Measurements from ENCODE around the gene PTPN11.
"Not testable (repeated sequence)": the region's sequence is repeated elsewhere in the genome, so short reads cannot be mapped to it uniquely, and the experiment has no call there.

Gene PTPN11

DNA sequence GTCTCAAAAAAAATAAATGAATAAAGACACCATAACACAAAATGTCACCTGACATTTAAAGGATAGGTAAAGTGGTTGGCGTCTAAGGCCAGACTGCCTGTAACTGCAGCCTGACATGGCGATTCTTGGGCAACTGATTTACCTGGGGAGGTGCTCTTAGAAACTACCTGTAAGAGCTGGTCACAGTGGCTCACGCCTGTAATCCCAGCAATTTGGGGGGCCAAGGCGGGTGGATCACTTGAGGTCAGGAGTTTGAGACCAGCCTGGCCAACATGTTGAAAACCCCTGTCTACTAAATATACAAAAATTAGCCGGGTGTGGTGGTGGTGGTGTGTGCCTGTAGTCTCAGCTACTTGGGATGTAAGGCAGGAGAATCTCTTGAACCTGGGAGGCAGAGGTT lies 17.7 kb upstream of the PTPN11 start:
- no peak overlapping the region for H3K4me3 ChIP-seq (ENCODE audit: low read length, poor library complexity, severe bottlenecking)
- H2AFZ ChIP-seq (ENCODE audit: low read length), result no peak overlapping the region
- no peak overlapping the region for H3K4me2 ChIP-seq (ENCODE audit: low read depth, low read length, poor library complexity, severe bottlenecking)
- peaks cover 7% of the 10 kb centered on the region for H3K4me1 ChIP-seq (ENCODE audit: insufficient read depth, low read length, poor library complexity, severe bottlenecking)
- peaks cover 9% of the 10 kb centered on the region for H3K79me2 ChIP-seq (ENCODE audit: insufficient read depth, low read length)
- TF ChIP-seq, protein P1, sequence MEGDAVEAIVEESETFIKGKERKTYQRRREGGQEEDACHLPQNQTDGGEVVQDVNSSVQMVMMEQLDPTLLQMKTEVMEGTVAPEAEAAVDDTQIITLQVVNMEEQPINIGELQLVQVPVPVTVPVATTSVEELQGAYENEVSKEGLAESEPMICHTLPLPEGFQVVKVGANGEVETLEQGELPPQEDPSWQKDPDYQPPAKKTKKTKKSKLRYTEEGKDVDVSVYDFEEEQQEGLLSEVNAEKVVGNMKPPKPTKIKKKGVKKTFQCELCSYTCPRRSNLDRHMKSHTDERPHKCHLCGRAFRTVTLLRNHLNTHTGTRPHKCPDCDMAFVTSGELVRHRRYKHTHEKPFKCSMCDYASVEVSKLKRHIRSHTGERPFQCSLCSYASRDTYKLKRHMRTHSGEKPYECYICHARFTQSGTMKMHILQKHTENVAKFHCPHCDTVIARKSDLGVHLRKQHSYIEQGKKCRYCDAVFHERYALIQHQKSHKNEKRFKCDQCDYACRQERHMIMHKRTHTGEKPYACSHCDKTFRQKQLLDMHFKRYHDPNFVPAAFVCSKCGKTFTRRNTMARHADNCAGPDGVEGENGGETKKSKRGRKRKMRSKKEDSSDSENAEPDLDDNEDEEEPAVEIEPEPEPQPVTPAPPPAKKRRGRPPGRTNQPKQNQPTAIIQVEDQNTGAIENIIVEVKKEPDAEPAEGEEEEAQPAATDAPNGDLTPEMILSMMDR (conservative IDR thresholded peaks at IDR 0.05; ENCODE audit: low read length), result no peak
- H4K20me1 ChIP-seq (ENCODE audit: insufficient read depth, low read length, poor library complexity, severe bottlenecking), result peaks cover 21% of the 10 kb centered on the region
- no peaks in the 10 kb centered on the region for H3K9me2 ChIP-seq (replicated peaks; ENCODE audit: low read depth, low read length)
- H3K27me3 ChIP-seq (ENCODE audit: insufficient read depth, low read length, poor library complexity, severe bottlenecking), result no peaks in the 10 kb centered on the region
- H3F3A ChIP-seq (ENCODE audit: low read depth), result peaks cover 20% of the 10 kb centered on the region; the same call in 1 of the 2 replicates
- H3K36me3 ChIP-seq (ENCODE audit: insufficient read depth, low read length), result peaks cover 21% of the 10 kb centered on the region
- no peaks in the 10 kb centered on the region for H3K9me3 ChIP-seq (ENCODE audit: insufficient read depth, low read depth, low read length)
- H3K9ac ChIP-seq (ENCODE audit: low read depth, low read length, poor library complexity, severe bottlenecking), result no peak overlapping the region

GRCh38 chr12:112401903-112402498 lies 16.7 kb upstream of the PTPN11 start:
- Histone ChIP-seq H3K9me3 (ENCODE audit: insufficient read depth, low read depth, low read length) (no peaks in the 10 kb centered on the region), H3K4me1 (ENCODE audit: insufficient read depth, low read length, poor library complexity, severe bottlenecking) (peaks cover 13% of the 10 kb centered on the region), H3K9me2 (replicated peaks; ENCODE audit: low read depth, low read length) (no peaks in the 10 kb centered on the region), H4K20me1 (ENCODE audit: insufficient read depth, low read length, poor library complexity, severe bottlenecking) (peaks cover 30% of the 10 kb centered on the region), H3F3A (ENCODE audit: low read depth) (peaks cover 20% of the 10 kb centered on the region; the same call in 1 of the 2 replicates), H3K9ac (ENCODE audit: low read depth, low read length, poor library complexity, severe bottlenecking) (no peak overlapping the region), H3K36me3 (ENCODE audit: insufficient read depth, low read length) (peaks cover 30% of the 10 kb centered on the region), H3K4me2 (ENCODE audit: low read depth, low read length, poor library complexity, severe bottlenecking) (no peak overlapping the region), H3K79me2 (ENCODE audit: insufficient read depth, low read length) (peaks cover 18% of the 10 kb centered on the region), H2AFZ (ENCODE audit: low read length) (no peak overlapping the region), H3K27me3 (ENCODE audit: insufficient read depth, low read length, poor library complexity, severe bottlenecking) (no peaks in the 10 kb centered on the region), H3K4me3 (ENCODE audit: low read length, poor library complexity, severe bottlenecking) (no peak overlapping the region)
- TF ChIP-seq, protein P1 (conservative IDR thresholded peaks at IDR 0.05; ENCODE audit: low read length), result no peak
- no peak for TF ChIP-seq EZH2phosphoT487 (IDR thresholded peaks at IDR 0.05; ENCODE audit: borderline replicate concordance)

DNA sequence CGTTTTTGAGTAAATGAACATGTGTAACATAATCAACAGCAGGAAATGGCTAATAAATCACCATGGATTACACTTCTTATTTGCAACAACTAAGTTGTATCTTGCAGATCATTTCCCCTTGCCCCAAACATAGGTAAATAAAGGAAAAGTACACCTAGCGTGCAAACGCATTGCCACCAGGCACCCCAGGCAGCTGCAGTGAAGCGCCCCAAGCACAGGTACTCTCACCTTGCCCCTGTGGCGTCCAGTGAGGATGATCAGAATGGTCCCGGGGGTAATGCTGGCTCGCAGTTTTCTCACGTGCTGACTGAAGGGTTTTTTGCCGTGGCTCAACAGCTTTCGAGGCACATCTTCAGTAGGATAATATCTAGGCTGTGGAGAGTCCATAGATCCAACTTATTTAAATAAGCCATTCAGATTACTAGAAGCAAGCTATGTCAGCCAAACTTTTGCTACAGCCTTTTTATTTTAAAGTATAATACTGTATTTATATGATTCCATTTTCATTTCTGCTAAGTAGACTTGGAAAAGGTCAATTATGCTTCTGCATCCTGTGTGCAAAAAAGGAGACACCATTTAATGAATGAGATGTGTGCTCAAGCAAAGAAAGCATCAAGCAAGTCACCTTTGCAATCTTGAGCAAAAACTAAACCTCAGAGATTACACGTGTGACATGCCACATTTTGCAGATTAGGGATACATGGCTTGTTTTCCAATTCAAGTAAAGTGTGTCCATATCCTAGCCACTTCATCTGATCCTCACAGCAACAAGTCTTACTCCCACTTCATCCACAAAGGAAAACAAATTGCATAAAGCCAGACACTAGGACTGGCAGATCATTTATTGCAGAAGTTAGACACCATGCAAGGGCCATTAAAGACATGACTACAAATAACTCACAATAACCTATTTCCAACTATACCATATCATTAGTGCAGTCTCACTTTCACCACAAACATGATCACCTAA lies 11.9 kb upstream of the PTPN11 start:
- H3K27me3 ChIP-seq (ENCODE audit: insufficient read depth, low read length, poor library complexity, severe bottlenecking), result peaks cover 8% of the 10 kb centered on the region
- H3K9me2 ChIP-seq (replicated peaks; ENCODE audit: low read depth, low read length), result no peaks in the 10 kb centered on the region
- H3K4me1 ChIP-seq (ENCODE audit: insufficient read depth, low read length, poor library complexity, severe bottlenecking), result peaks cover 25% of the 10 kb centered on the region
- H3K9me3 ChIP-seq (ENCODE audit: insufficient read depth, low read depth, low read length), result no peaks in the 10 kb centered on the region
- no peak for TF ChIP-seq EZH2phosphoT487 (IDR thresholded peaks at IDR 0.05; ENCODE audit: borderline replicate concordance)
- TF ChIP-seq, protein P1 (conservative IDR thresholded peaks at IDR 0.05; ENCODE audit: low read length), result no peak
- peak overlapping the region; percentile 98 for H3K4me3 ChIP-seq (ENCODE audit: low read length, poor library complexity, severe bottlenecking)
- H3K9ac ChIP-seq (ENCODE audit: low read depth, low read length, poor library complexity, severe bottlenecking), result peak overlapping the region; percentile 100
- no peak overlapping the region for H2AFZ ChIP-seq (ENCODE audit: low read length)
- H3K4me2 ChIP-seq (ENCODE audit: low read depth, low read length, poor library complexity, severe bottlenecking), result peak overlapping the region; percentile 88
- H4K20me1 ChIP-seq (ENCODE audit: insufficient read depth, low read length, poor library complexity, severe bottlenecking), result peaks cover 53% of the 10 kb centered on the region
- H3K79me2 ChIP-seq (ENCODE audit: insufficient read depth, low read length), result peaks cover 42% of the 10 kb centered on the region
- peaks cover 35% of the 10 kb centered on the region for H3K36me3 ChIP-seq (ENCODE audit: insufficient read depth, low read length)
- H3F3A ChIP-seq (ENCODE audit: low read depth), result peaks cover 23% of the 10 kb centered on the region; the same call in 1 of the 2 replicates

- H3K9ac ChIP-seq (ENCODE audit: low read depth, low read length, poor library complexity, severe bottlenecking), result peak overlapping the region; percentile 100
- peaks cover 35% of the 10 kb centered on the region for H3K36me3 ChIP-seq (ENCODE audit: insufficient read depth, low read length)
- H3K4me3 ChIP-seq (ENCODE audit: low read length, poor library complexity, severe bottlenecking), result peak overlapping the region; percentile 98
- H3K27me3 ChIP-seq (ENCODE audit: insufficient read depth, low read length, poor library complexity, severe bottlenecking); H2AFZ ChIP-seq (ENCODE audit: low read length); H3K9me2 ChIP-seq (replicated peaks; ENCODE audit: low read depth, low read length); H3K9me3 ChIP-seq (ENCODE audit: insufficient read depth, low read depth, low read length): not testable (repeated sequence)
- peak overlapping the region; percentile 88 for H3K4me2 ChIP-seq (ENCODE audit: low read depth, low read length, poor library complexity, severe bottlenecking)
- peaks cover 17% of the 10 kb centered on the region; the same call in 1 of the 2 replicates for H3F3A ChIP-seq (ENCODE audit: low read depth)
- peaks cover 25% of the 10 kb centered on the region for H3K4me1 ChIP-seq (ENCODE audit: insufficient read depth, low read length, poor library complexity, severe bottlenecking)
- peaks cover 53% of the 10 kb centered on the region for H4K20me1 ChIP-seq (ENCODE audit: insufficient read depth, low read length, poor library complexity, severe bottlenecking)
- H3K79me2 ChIP-seq (ENCODE audit: insufficient read depth, low read length), result peaks cover 42% of the 10 kb centered on the region
Observed at GRCh38 chr12:112407683-112408082, 11.1 kb upstream of the PTPN11 start.
